Thymus (tissue), 11 donors: ENCODE results near the gene PSMC1. TPM values are rescaled to one million over a fixed set of nuclear protein-coding genes. Genes with fewer than 3 reads are reported as not detected.

Experiments
- DNase-seq, 9 donors: peaks; one replicate each; pipeline ENCODE4 v3.0.0-alpha.2; 2013; ENCODE audit warnings: low spot score in 9 of 9, low read depth in 6 of 9, missing footprints in 1 of 9
- H3K27ac ChIP-seq, 2 donors: one replicate each; pipeline ENCODE4 v1.5.1; 2013; ENCODE audit warnings: control low read depth in 1 of 2, low read depth in 1 of 2, low read length in 1 of 2, mild to moderate bottlenecking in 1 of 2, moderate library complexity in 1 of 2
- H3K27me3 ChIP-seq, 2 donors: one replicate each; pipeline ENCODE4 v1.5.1; 2013; ENCODE audit warnings: low read length in 1 of 2; ENCODE audit not compliant: control insufficient read depth in 2 of 2, insufficient read depth in 1 of 2
- H3K36me3 ChIP-seq, 2 donors: one replicate each; pipeline ENCODE4 v1.5.1; 2013; ENCODE audit warnings: low read length in 1 of 2, mild to moderate bottlenecking in 1 of 2, moderate library complexity in 1 of 2; ENCODE audit not compliant: control insufficient read depth in 2 of 2, insufficient read depth in 2 of 2
- H3K4me1 ChIP-seq, 2 donors: one replicate each; pipeline ENCODE4 v1.5.1; 2013; ENCODE audit warnings: low read length in 2 of 2; ENCODE audit not compliant: control insufficient read depth in 2 of 2, insufficient read depth in 2 of 2
- H3K4me3 ChIP-seq, 2 donors: one replicate each; pipeline ENCODE4 v1.5.1; 2013; ENCODE audit warnings: low read length in 2 of 2, control low read depth in 1 of 2, mild to moderate bottlenecking in 1 of 2
- H3K9me3 ChIP-seq, 2 donors: one replicate each; pipeline ENCODE4 v1.5.1; 2013; ENCODE audit warnings: low read length in 1 of 2, mild to moderate bottlenecking in 1 of 2; ENCODE audit not compliant: control insufficient read depth in 2 of 2, insufficient read depth in 1 of 2
- WGBS: extraction: QIAGEN DNeasy Blood & Tissue Kit; methylation state at CpG from one replicate; pipeline ENCODE4 v1.1.7; 2013; 5-methylcytosine and 5-hydroxymethylcytosine counted together
- polyA plus RNA-seq: library from polyadenylated mRNA; stranded (reverse); fragments of 200-250 nt; gene quantifications from one replicate; pipeline ENCODE4 v1.2.3, GENCODE V29; 2013
- total RNA-seq: library from RNA; stranded (reverse); fragments of 120-200 nt; gene quantifications from one replicate; pipeline ENCODE4 v1.2.4, GENCODE V29; 2013
- donor health status: healthy.

PSMC1 gene
- total and polyA plus RNA-seq, 2 donors, result 134 to 138 TPM

DNA sequence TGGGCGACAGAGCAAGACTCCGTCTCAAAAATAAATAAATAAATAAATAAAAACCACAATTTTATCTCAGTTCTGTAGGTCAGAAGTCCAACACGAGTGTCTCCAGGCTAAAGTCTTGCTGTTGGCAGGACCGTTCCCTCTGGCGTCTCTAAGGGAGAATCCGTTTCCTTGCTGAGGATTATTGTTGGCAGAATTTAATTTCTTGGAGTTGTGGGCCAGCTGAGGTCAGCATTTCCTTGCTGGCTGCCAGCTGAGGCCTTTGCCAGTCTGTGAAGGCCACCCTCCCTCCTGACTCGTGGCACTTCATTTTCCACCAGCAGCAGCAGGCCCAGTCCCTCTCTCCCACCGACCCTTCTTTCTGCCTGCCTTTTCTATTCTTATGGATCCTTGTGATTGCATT is 17.2 kb downstream of the PSMC1 start:
- Histone ChIP-seq H3K4me3 (no peak overlapping the region), H3K4me1 (no peaks in the 10 kb centered on the region), H3K9me3 (no peaks in the 10 kb centered on the region), H3K36me3 (peaks cover 69% of the 10 kb centered on the region in 2 donors), H3K27ac (no peak overlapping the region), H3K27me3 (no peaks in the 10 kb centered on the region)
- WGBS, result 94% methylated on average over 8 of the region's 8 CpGs
- DNase-seq, result no peak

DNA sequence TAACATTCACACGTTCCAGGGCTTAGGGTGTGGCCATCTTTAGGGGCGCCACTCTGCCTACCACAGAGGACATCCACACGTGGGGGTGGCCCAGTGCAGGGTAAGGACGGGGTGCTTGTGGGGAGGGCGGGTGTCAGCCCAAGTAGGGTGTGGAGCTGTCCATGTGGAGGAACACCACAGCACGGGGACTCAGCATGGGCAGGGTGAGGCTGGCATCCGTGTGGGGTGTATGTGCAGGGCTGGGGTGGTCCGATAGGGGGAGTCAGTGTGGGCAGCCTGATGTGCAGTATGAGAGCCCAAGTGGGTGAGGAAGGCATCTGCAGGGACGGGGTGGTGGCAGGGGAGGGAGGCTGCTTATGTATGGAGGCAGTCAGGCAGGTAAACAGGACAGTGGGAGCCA is 17.7 kb downstream of the PSMC1 start:
- WGBS, result 96% methylated on average over 9 of the region's 9 CpGs
- Histone ChIP-seq H3K4me1 (no peaks in the 10 kb centered on the region), H3K36me3 (peaks cover 69% of the 10 kb centered on the region in 2 donors), H3K9me3 (no peaks in the 10 kb centered on the region), H3K27ac (no peak overlapping the region), H3K4me3 (no peak overlapping the region), H3K27me3 (no peaks in the 10 kb centered on the region)
- no peak for DNase-seq

DNA sequence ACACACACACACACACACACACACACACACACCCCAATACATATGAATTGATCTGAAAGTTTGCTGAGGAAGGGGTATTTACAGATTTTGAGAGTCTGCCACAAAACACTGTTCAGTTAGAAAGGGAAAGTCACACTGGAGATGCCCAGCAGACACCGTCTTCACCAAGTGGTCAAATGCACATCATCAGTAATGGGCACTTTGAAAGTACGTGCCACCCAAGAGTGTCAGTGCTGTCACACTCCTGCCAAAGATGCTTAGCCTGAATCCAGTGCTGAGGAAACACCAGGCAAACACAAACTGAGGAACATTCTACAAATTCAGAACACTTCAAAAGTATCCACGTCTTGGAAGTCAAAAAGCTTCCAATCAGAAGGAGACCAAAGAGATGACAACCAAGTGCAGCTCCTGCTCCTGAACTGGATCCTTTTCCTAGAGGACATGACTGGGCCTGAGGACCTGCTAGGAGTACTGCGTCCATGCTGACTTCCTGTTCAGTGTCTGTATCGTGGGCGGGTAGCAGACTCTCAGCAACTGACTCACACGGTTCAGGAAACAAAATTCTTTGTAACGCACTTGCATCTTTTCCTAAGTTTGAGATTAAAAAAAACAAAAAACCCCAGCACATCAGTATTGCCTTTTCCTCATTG is 18.6 kb downstream of the PSMC1 start:
- 84% methylated on average over 8 of the region's 8 CpGs for WGBS
- Histone ChIP-seq H3K36me3 (peaks cover 65 to 70% of the 10 kb centered on the region in 2 donors), H3K9me3 (no peaks in the 10 kb centered on the region), H3K4me1 (no peaks in the 10 kb centered on the region), H3K27ac (no peak overlapping the region), H3K27me3 (no peaks in the 10 kb centered on the region), H3K4me3 (no peak overlapping the region)
- DNase-seq, result no peak

DNA sequence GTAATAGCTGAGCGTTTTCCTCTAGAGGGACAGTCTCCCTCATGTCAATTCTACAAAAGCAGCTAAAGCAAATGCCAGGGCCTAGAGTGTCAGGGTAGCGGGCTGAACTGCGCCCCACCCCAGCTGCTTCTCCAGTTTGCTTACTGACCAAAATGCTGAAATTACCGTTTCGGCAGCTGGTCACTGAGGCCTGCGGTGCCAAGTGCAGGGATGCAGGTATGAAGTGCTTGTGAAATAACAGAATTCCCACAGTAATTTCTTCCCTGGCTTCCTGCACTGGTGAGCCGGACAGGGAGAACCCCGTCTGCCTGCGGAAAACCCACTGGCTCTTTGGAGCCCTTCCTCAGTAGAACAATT is 19.1 kb downstream of the PSMC1 start:
- Histone ChIP-seq H3K27me3 (no peaks in the 10 kb centered on the region), H3K36me3 (peaks cover 65 to 70% of the 10 kb centered on the region in 2 donors), H3K4me1 (no peaks in the 10 kb centered on the region), H3K9me3 (no peaks in the 10 kb centered on the region), H3K4me3 (no peak overlapping the region), H3K27ac (peak overlapping the region; percentile 32 to 46)
- DNase-seq, result no peak
- WGBS, result 96% methylated on average over 9 of the region's 9 CpGs

DNA sequence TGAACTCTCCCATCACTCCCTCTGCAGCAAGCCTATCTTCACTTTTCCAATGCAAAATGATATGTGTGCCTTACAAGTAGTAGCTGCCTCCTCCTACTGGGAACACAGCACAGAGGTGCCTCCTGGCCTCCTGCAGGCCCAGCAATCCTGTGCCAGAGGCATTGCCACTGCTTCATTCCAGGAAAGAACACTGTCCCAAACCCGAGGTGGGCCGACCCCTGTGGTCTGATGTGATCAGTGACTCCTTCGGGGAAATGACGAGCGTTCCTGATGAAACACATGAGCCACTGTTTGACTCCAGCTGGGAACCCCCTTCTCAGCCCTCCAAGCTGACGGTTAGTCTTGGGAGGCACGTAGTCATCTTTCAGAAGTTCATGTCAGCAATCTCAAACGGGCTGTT is 19.5 kb downstream of the PSMC1 start:
- no peaks in the 10 kb centered on the region for H3K27me3 ChIP-seq
- 97% methylated on average over 8 of the region's 8 CpGs for WGBS
- peaks cover 65 to 70% of the 10 kb centered on the region in 2 donors for H3K36me3 ChIP-seq
- H3K4me3 ChIP-seq, result no peak overlapping the region
- DNase-seq, result no peak
- no peaks in the 10 kb centered on the region for H3K9me3 ChIP-seq
- no peaks in the 10 kb centered on the region for H3K4me1 ChIP-seq
- peak overlapping the region; percentile 32 to 46 for H3K27ac ChIP-seq

DNA sequence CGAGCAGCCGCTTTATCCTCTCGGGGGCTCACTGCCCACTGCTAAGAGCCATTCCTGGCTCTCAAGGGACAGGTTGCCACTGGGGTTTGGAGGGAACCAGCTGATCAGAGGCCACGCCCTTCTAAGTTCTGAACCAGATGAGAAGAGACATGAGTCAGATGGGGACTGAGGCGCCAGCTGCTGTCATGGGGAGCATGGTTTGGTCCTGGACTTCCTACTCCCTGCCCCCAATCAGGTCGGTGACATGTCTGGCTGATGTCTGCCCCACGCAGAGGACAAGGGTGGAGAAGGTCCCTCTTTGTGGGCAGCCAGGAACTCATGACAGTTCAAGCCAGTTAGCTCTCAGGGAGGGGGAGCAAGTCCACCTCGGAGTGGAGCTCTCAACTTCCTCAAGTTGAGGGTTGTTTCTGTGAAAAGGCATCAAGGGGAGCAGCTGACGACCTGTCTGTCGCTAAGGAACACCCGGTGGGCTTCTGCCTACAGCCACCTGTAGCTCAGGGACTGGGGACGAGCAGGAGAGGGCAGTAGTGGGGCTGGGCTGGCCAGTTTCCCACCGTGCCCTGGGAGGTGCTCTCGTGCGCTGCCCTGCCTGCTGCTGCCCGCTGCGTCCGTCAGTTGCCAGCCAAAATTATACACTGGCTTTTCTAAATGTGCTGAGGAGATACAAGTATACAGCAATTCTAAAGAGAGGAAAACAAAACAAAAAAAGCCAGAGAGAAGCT is 20.5 kb downstream of the PSMC1 start:
- H3K4me1 ChIP-seq, result no peaks in the 10 kb centered on the region
- no peak overlapping the region for H3K27ac ChIP-seq
- no peaks in the 10 kb centered on the region for H3K9me3 ChIP-seq
- H3K27me3 ChIP-seq, result no peaks in the 10 kb centered on the region
- no peak overlapping the region for H3K4me3 ChIP-seq
- peaks cover 62 to 68% of the 10 kb centered on the region in 2 donors for H3K36me3 ChIP-seq
- WGBS, result 90% methylated on average over 18 of the region's 18 CpGs
- no peak for DNase-seq

DNA sequence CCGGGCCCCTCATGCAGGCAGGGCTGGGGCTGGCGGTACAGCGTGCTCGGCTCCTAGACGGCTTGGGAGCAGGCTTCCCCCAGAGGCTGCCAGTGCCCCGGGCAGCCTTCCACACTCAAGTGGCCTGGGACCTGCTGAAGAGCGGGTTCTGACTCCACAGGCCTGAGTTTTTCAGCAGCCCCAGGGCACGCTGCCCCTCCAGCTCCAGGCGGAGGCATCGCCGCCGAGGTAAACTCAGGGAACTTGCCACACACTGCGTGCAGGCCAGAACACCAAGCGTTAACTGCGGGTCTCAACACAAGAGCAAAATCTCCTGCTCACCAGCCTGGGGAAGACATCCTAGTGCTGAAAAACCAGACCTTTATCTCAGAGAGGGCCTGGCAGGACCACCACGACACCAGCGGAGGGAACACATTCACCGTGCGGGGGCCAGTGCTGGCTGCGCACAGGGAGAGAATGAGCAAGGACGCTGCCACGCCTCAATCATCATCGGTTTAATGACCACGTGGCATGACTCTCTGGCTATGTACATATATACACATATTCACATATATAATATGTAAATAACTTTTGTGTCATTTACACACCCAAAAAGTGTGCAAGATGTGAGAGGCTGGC is 21.3 kb downstream of the PSMC1 start:
- no peaks in the 10 kb centered on the region for H3K4me1 ChIP-seq
- no peaks in the 10 kb centered on the region for H3K9me3 ChIP-seq
- 94% methylated on average over 24 of the region's 24 CpGs for WGBS
- H3K4me3 ChIP-seq, result no peak overlapping the region
- H3K27me3 ChIP-seq, result no peaks in the 10 kb centered on the region
- H3K27ac ChIP-seq, result no peak overlapping the region
- no peak for DNase-seq
- peaks cover 55 to 66% of the 10 kb centered on the region in 2 donors for H3K36me3 ChIP-seq

DNA sequence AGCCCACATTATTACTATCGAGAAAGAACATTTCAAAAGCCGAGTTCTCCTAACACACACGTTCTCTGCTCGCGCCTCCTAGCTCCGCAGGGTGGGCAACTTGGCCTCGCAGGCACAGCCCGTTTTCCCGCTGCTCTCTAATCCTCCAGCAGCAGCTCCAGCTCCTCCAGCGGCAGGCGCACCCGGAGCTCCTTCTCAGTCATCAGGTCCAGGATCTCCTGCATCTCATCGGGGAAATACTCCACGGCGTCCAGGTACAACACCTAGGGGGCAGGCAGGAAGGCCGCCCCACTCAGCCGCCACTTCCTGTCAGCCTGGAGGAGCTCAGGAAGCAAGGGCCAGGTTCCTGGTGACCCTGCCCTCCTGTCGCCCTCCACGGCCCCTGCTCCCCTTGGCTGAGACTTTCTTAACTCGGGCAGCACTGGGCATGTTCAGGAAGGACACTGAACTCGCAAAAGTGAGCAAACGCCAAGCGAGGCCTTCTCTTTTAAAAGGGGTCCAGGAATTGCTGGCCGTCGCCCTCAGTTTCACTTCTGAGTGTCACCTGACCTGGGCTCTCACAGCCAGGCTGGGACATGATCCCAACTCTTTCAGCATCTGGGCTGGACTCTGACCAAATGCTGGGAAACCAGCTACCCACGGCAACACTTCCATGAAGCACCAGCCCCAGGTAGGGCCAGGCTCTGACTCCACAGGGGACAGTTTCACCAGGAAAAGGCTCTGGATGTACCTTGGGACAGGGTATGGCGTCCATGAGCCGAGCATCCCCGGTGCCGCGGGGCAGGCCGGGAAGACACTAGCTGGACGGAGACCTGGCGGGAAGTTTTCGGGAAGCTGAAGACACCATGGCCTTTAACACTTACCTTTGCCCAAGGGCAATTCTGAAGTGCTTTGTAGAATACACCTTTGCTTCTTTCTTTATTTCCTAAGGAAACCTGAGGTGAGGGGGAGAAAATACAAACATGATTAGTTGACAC is 22.1 kb downstream of the PSMC1 start:
- no peaks in the 10 kb centered on the region for H3K9me3 ChIP-seq
- H3K27me3 ChIP-seq, result no peaks in the 10 kb centered on the region
- peaks cover 49 to 60% of the 10 kb centered on the region in 2 donors for H3K36me3 ChIP-seq
- H3K4me3 ChIP-seq, result no peak overlapping the region
- no peaks in the 10 kb centered on the region for H3K4me1 ChIP-seq
- DNase-seq, result no peak
- 96% methylated on average over 35 of the region's 35 CpGs for WGBS
- peak overlapping the region in 1 of 2 donors; percentile 25 for H3K27ac ChIP-seq
